SIG-M5 (cell line): Measurements from ENCODE around the gene HDAC8.
"Not testable (repeated sequence)": the region's sequence is repeated elsewhere in the genome, so short reads cannot be mapped to it uniquely, and the experiment has no call there.

Source experiments
- DNase-seq: peaks from one replicate; lab custom pipeline; 2025; lab: John Stamatoyannopoulos, UW

Gene HDAC8

GRCh38 chrX:72572248-72573157 lies at the start of gene HDAC8:
Gene HDAC8, minus strand, starts transcription at chrX:72572843. Its CDS starts 82 bp downstream, at chrX:72572761.
- peak; percentile 10 for DNase-seq

- DNase-seq, result no peak
Measured at GRCh38 chrX:72621625-72622485, 49.2 kb upstream of the HDAC8 start.

- DNase-seq, result no peak
Measured at GRCh38 chrX:72621163-72621562, 48.5 kb upstream of the HDAC8 start.

GRCh38 chrX:72620550-72621145 lies 48.0 kb upstream of the HDAC8 start:
- no peak for DNase-seq

GRCh38 chrX:72609313-72609712 lies 36.7 kb upstream of the HDAC8 start:
- DNase-seq, result no peak

GRCh38 chrX:72604705-72605104 lies 32.1 kb upstream of the HDAC8 start:
- no peak for DNase-seq

GRCh38 chrX:72604112-72604511 lies 31.5 kb upstream of the HDAC8 start:
- DNase-seq, result no peak

GRCh38 chrX:72591038-72591437 lies 18.4 kb upstream of the HDAC8 start:
- not testable (repeated sequence) for DNase-seq

- DNase-seq, result no peak
Measured at GRCh38 chrX:72584163-72584562, 11.5 kb upstream of the HDAC8 start.

GRCh38 chrX:72576141-72576894 lies 3.7 kb upstream of the HDAC8 start:
- DNase-seq, result no peak

- no peak for DNase-seq
Measured at GRCh38 chrX:72573158-72573511, 492 bp upstream of the HDAC8 start.

- DNase-seq, result no peak
Measured at GRCh38 chrX:72569786-72570185, 2.9 kb downstream of the HDAC8 start.

- DNase-seq, result no peak
Measured at GRCh38 chrX:72568406-72569092, 4.1 kb downstream of the HDAC8 start.

GRCh38 chrX:72566448-72566847 lies 6.2 kb downstream of the HDAC8 start:
- no peak for DNase-seq

- DNase-seq, result not testable (repeated sequence)
Measured at GRCh38 chrX:72559655-72560054, 13.0 kb downstream of the HDAC8 start.

- DNase-seq, result no peak
Measured at GRCh38 chrX:72554448-72555140, 18.0 kb downstream of the HDAC8 start.

- DNase-seq, result not testable (repeated sequence)
Measured at GRCh38 chrX:72552443-72552842, 20.2 kb downstream of the HDAC8 start.

- DNase-seq, result no peak
Measured at GRCh38 chrX:72545990-72546389, 26.7 kb downstream of the HDAC8 start.

GRCh38 chrX:72540318-72540717 lies 32.3 kb downstream of the HDAC8 start:
- no peak for DNase-seq

GRCh38 chrX:72539822-72540221 lies 32.8 kb downstream of the HDAC8 start:
- DNase-seq, result no peak

GRCh38 chrX:72536542-72536941 lies 36.1 kb downstream of the HDAC8 start:
- no peak for DNase-seq
